ENCODE results near the gene PLTP.
"Not testable (repeated sequence)": the region's sequence is repeated elsewhere in the genome, so short reads cannot be mapped to it uniquely, and the experiment has no call there.

The PLTP gene

GRCh38 chr20:45896641-45897161 is 15.3 kb downstream of the PLTP start:
- no peak for DNase-seq

- DNase-seq, result no peak
Observed at GRCh38 chr20:45894797-45895196, 17.2 kb downstream of the PLTP start.

- DNase-seq, result no peak
Observed at GRCh38 chr20:45893831-45894230, 18.1 kb downstream of the PLTP start.

DNA sequence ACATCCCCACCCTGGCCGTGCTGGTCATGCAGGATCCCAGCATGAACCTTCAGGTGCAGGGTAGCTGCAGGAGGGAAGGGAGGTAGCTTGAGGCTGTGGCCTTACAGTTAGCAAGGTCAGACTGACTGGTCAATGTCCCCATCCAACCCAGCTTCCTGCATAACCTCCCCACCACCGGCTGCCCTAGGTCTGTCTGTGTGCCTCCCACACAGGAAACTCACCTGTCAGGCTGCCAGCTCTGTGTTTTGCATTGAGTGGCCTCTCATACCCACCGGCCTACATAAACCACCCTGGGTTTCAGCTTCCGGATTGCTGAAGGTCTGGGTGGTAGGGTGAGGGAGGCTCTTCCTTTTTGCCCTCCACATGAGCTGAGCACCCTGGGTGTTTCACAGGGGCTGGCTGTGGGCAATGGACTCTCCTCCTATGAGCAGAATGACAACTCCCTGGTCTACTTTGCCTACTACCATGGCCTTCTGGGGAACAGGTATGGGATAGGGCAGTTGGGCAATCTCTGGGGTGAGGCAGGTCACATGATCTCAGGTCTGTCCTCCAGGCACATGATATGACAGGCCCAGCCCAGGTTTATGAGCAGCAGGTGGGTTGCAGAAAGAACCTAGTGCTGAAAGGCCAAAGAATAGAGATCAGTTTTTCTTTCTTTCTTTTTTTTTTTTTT is 19.0 kb downstream of the PLTP start:
- DNase-seq, result no peak

GRCh38 chr20:45892049-45892825 is 19.7 kb downstream of the PLTP start:
- no peak for DNase-seq

DNA sequence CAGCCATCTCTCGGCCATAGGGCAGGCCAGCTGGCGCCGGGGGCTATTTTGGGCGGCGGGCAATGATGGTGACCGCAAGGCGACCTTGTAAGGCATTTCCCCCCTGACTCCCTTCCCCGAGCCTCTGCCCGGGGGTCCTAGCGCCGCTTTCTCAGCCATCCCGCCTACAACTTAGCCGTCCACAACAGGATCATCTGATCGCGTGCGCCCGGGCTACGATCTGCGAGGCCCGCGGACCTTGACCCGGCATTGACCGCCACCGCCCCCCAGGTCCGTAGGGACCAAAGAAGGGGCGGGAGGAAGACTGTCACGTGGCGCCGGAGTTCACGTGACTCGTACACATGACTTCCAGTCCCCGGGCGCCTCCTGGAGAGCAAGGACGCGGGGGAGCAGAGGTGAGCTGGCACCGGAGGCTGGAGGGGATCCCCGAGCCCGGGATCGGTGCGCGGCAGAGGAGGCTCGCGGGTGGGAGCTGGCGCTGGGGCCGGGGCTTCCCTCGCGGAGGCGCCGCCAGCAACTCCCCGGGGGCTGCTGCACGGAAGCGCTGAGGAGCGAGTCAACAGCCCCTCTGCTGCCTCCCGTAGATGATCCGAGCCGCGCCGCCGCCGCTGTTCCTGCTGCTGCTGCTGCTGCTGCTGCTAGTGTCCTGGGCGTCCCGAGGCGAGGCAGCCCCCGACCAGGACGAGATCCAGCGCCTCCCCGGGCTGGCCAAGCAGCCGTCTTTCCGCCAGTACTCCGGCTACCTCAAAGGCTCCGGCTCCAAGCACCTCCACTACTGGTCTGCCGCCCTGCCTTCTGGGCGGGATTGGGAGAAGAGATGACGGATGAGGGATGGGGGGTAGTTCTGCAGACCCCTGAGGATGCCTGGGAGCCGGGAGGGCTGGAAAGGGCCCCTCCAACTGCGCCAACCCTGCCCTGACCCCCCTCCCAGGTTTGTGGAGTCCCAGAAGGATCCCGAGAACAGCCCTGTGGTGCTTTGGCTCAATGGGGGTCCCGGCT is 20.7 kb downstream of the PLTP start, which contains the start of the genes CTSA and NEURL2:
Gene CTSA, plus strand, starts transcription at position 351 of the 999 bp plus-strand sequence. Its CDS starts 234 bp downstream, at position 585.
Gene NEURL2, minus strand, starts transcription at position 224 of the 999 bp plus-strand sequence. Its CDS starts 217 bp downstream, at position 7.
- peak; percentile 74 to 78 for DNase-seq

GRCh38 chr20:45890077-45890984 is 21.6 kb downstream of the PLTP start:
- no peak for DNase-seq

DNA sequence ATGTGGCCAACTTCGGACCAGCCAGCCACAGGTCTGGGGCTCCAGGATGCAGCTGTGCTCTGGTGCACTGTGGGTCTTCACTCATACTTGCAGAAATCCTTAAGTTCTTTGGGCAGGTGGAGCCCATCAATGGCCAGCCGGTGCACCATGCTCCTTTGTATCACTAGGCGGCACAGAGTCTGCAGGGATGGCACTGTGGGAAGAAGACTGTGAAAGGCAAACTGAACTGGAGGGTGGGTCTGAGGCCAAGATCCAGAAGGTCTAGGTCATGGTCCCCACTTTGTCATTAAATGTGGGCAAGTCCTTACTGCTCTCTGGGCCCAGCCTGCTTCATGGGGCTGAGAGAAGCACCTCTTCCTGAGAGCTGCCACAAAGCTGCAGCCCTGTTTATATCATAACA is 23.3 kb downstream of the PLTP start:
- no peak for DNase-seq

DNA sequence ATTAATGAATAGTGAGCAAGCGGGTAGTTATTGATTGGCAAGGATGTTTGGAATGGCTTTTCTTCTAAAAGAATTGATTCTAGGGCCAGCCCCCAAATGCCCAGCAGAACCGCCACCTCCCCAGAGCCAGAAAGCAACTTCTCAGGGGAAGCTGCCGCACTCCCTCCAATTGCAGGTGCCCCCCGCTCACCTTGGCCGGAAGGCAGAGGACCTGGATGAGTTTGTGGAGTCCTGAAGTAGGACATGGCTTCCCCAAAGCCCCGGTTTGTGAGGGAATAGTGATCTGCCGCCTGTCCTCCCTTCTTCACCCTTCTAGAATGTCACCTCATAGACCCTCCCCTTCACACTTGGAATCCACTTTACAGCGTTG is 24.6 kb downstream of the PLTP start, which contains the start of gene SPATA25:
Gene SPATA25, minus strand, starts transcription at position 277 of the 370 bp plus-strand sequence. Its CDS starts 32 bp downstream, at position 245.
- DNase-seq, result no peak

DNA sequence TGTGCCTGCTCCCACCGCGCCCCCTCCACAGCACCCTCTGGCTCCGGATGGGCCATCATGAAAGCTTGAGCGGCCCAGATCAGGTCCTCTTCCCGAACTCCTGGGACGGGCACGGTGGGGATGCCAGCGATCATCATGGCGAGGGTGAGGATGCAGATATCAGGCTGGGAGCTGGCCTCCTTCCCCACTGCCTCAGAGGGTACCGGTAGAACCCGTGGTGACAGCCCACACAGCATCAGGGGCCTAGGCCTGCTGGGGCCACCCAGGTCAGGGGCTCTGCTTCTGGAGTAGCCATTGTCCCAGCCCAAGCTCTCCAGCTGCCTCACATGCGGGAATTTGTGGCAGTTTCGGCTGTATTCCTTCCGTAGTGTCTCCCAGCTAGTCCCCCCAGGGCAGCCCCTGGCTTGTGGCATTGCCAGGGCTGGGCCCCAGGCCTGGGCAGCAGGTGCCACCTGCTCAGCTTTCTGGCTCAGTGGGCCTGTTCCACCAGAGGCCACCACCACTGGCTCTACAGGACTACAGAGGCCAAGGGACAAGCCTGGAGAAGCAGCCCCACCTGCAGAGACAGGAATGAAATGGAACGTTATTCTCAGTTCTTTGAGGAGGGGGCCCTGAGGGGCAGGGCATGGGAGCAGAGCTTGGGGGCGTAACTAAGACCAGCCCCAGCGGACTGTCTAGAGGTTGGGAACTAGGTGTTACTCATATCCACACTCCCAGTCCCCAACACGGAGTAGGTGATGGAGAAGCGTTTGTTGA is 25.2 kb downstream of the PLTP start:
- DNase-seq, result no peak

- no peak for DNase-seq
Observed at GRCh38 chr20:45883100-45883469, 28.9 kb downstream of the PLTP start.

DNA sequence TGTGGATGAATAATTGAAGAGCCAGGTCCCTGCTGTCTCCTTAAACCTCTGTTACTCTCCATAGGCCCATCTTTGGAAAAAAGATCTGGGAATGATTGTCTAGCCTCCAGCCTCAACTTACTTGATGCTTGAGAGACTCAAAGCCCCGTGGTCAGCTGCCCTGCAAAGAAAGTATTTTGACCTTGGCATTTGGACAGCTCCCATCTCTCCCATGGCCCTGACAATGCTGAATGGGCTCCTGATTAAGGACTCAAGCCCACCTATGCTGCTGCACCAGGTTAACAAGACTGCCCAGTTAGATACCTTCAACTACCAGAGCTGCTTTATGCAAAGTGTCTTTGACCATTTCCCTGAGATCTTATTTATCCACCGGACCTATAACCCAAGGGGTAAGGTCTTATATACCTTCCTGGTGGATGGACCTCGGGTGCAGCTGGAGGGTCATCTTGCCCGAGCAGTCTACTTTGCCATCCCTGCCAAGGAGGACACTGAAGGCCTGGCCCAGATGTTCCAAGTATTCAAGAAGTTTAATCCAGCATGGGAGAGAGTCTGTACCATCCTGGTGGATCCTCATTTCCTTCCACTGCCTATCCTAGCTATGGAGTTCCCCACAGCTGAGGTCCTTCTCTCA is 29.4 kb downstream of the PLTP start:
- no peak for DNase-seq

GRCh38 chr20:45880988-45881788 is 30.8 kb downstream of the PLTP start, which contains the start of gene ZSWIM1:
Gene ZSWIM1 (plus strand): TSS chr20:45881227. CDS start chr20:45882593, 1,366 bp downstream.
- peak; percentile 95 to 99 for DNase-seq

- DNase-seq, result no peak
Observed at GRCh38 chr20:45878076-45878761, 33.7 kb downstream of the PLTP start.

GRCh38 chr20:45874576-45874975 is 37.4 kb downstream of the PLTP start:
- no peak for DNase-seq

- not testable (repeated sequence) for DNase-seq
Observed at GRCh38 chr20:45874104-45874481, 37.9 kb downstream of the PLTP start.

- DNase-seq, result no peak
Observed at GRCh38 chr20:45873409-45874103, 38.4 kb downstream of the PLTP start.

DNA sequence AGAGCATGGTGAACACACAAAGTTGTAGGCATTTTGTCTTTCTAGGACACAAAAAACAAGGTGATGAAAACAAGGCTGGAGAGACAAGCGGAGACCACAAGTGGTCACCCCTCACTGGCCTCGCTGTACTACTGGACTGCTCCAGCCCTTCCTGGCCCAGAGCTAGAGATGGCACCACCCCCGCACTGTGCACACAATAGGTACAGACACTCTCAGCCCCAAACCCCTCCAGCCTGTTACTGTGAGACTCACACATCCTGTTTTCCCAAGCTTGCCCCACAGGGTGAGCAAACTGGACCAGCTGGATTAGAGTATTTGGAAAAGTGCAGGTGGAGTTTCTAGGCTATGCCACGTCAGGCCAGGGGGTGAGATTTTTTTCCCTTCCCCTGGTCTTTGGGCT is 39.3 kb downstream of the PLTP start:
- no peak for DNase-seq
